ENCODE data around the gene SEMA3G.

DNA sequence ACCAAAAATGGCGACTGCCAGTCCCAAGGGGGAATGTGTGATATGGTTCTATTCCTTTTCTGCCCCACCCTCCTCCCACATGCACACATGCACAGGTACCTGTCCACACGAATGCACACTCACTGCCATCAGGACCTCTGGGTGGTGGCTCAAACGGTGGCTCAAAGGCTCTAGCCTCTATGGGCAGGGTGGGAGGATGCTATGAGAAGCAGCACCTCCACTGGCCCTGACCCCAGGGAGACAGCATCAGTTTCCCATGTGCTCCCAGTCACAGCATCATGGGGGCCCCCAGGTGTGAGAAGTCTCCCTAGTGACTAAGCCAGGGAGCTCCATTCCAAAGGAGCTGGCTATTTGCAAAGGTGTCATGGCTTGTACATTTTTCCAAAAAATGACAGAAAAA, 15.9 kb downstream of the SEMA3G start:
- no peak for TF ChIP-seq POLR2A (IDR thresholded peaks at IDR 0.05)
- TF ChIP-seq, protein P1, sequence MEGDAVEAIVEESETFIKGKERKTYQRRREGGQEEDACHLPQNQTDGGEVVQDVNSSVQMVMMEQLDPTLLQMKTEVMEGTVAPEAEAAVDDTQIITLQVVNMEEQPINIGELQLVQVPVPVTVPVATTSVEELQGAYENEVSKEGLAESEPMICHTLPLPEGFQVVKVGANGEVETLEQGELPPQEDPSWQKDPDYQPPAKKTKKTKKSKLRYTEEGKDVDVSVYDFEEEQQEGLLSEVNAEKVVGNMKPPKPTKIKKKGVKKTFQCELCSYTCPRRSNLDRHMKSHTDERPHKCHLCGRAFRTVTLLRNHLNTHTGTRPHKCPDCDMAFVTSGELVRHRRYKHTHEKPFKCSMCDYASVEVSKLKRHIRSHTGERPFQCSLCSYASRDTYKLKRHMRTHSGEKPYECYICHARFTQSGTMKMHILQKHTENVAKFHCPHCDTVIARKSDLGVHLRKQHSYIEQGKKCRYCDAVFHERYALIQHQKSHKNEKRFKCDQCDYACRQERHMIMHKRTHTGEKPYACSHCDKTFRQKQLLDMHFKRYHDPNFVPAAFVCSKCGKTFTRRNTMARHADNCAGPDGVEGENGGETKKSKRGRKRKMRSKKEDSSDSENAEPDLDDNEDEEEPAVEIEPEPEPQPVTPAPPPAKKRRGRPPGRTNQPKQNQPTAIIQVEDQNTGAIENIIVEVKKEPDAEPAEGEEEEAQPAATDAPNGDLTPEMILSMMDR (IDR thresholded peaks at IDR 0.05) = no peak

All from thyroid gland (tissue), 4 donors.